Colonic mucosa (tissue), 4 donors: ENCODE data around the gene TANGO6. TPM values are rescaled to one million over a fixed set of nuclear protein-coding genes. Genes with fewer than 3 reads are reported as not detected.
"Not testable (repeated sequence)": the region's sequence is repeated elsewhere in the genome, so short reads cannot be mapped to it uniquely, and the experiment has no call there.

ENCODE experiments used
- DNase-seq: peaks from one replicate; pipeline ENCODE4 v3.0.0-alpha.2; 2020
- H3K27ac ChIP-seq: fragments of 200-600 bp; one replicate; pipeline ENCODE4 v1.8.0; 2021
- H3K27me3 ChIP-seq: fragments of 200-600 bp; one replicate; pipeline ENCODE4 v1.8.0; 2021
- H3K36me3 ChIP-seq: fragments of 200-600 bp; one replicate; pipeline ENCODE4 v1.8.0; 2021
- H3K4me1 ChIP-seq: fragments of 200-600 bp; one replicate; pipeline ENCODE4 v1.8.0; 2021; ENCODE audit warnings: mild to moderate bottlenecking
- H3K4me3 ChIP-seq: fragments of 200-600 bp; one replicate; pipeline ENCODE4 v1.8.0; 2021
- H3K9ac ChIP-seq, 2 donors: one replicate each; pipeline ENCODE4 v1.7.0; 2013; ENCODE audit warnings: control low read depth in 2 of 2, low read depth in 2 of 2, low read length in 2 of 2
- H3K9me3 ChIP-seq: fragments of 200-600 bp; one replicate; pipeline ENCODE4 v1.8.0; 2021
- intact Hi-C: fragments of 100-400 bp; cut with DNase I; formaldehyde crosslinking; loops from one replicate; pipeline ENCODE4 v1.14.1; 2022
- total RNA-seq, 2 donors: library from RNA; stranded (reverse); fragmentation: NEBNext Ultra II Directional in 1 of 2; extraction: Animal tissue kit (Norgen Biotek cat#: 25700) in 1 of 2; gene quantifications; one replicate each; pipeline ENCODE4 v1.2.1, GENCODE V29; 2021
- TF ChIP-seq, protein P1 (sequence below): fragments of 200-600 bp; IDR thresholded peaks from one replicate; pipeline ENCODE4 v1.8.0; 2022; ENCODE audit warnings: antibody characterized with exemption, mild to moderate bottlenecking
- donor health status: healthy.
- donor health status: DM: no; HTN: no; CAD: no.
- donor health status: DM: no; HTN: no; CAD: no.

TANGO6 gene
- total RNA-seq, 2 donors from 2014 or later, result 6.6 to 10.1 TPM

DNA sequence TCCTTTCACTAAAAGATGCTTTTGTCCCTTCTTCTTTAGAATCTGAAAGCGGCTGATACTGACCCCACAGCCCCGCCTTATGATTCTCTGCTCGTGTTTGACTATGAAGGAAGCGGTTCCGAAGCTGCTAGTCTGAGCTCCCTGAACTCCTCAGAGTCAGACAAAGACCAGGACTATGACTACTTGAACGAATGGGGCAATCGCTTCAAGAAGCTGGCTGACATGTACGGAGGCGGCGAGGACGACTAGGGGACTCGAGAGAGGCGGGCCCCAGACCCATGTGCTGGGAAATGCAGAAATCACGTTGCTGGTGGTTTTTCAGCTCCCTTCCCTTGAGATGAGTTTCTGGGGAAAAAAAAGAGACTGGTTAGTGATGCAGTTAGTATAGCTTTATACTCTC, 10.1 kb upstream of the TANGO6 start:
- Histone ChIP-seq H3K4me1 (no peaks in the 10 kb centered on the region), H3K9ac (no peak overlapping the region), H3K4me3 (no peak overlapping the region), H3K27ac (no peak overlapping the region), H3K9me3 (no peaks in the 10 kb centered on the region), H3K27me3 (no peaks in the 10 kb centered on the region), H3K36me3 (peaks cover 10% of the 10 kb centered on the region)
- intact Hi-C loops, result no loop called here
- DNase-seq, result no peak
- TF ChIP-seq, protein P1, sequence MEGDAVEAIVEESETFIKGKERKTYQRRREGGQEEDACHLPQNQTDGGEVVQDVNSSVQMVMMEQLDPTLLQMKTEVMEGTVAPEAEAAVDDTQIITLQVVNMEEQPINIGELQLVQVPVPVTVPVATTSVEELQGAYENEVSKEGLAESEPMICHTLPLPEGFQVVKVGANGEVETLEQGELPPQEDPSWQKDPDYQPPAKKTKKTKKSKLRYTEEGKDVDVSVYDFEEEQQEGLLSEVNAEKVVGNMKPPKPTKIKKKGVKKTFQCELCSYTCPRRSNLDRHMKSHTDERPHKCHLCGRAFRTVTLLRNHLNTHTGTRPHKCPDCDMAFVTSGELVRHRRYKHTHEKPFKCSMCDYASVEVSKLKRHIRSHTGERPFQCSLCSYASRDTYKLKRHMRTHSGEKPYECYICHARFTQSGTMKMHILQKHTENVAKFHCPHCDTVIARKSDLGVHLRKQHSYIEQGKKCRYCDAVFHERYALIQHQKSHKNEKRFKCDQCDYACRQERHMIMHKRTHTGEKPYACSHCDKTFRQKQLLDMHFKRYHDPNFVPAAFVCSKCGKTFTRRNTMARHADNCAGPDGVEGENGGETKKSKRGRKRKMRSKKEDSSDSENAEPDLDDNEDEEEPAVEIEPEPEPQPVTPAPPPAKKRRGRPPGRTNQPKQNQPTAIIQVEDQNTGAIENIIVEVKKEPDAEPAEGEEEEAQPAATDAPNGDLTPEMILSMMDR, result no peak

DNA sequence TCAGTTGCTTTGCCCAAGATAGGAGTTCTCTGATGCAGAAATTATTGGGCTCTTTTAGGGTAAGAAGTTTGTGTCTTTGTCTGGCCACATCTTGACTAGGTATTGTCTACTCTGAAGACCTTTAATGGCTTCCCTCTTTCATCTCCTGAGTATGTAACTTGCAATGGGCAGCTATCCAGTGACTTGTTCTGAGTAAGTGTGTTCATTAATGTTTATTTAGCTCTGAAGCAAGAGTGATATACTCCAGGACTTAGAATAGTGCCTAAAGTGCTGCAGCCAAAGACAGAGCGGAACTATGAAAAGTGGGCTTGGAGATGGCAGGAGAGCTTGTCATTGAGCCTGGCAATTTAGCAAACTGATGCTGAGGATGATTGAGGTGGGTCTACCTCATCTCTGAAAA, 8.8 kb upstream of the TANGO6 start:
- H3K27me3 ChIP-seq, result no peaks in the 10 kb centered on the region
- H3K27ac ChIP-seq, result no peak overlapping the region
- intact Hi-C loops, result no loop called here
- H3K36me3 ChIP-seq, result peaks cover 5% of the 10 kb centered on the region
- no peak for DNase-seq
- no peaks in the 10 kb centered on the region for H3K4me1 ChIP-seq
- no peak overlapping the region for H3K9ac ChIP-seq
- TF ChIP-seq, protein P1, result no peak
- no peak overlapping the region for H3K4me3 ChIP-seq
- no peaks in the 10 kb centered on the region for H3K9me3 ChIP-seq

DNA sequence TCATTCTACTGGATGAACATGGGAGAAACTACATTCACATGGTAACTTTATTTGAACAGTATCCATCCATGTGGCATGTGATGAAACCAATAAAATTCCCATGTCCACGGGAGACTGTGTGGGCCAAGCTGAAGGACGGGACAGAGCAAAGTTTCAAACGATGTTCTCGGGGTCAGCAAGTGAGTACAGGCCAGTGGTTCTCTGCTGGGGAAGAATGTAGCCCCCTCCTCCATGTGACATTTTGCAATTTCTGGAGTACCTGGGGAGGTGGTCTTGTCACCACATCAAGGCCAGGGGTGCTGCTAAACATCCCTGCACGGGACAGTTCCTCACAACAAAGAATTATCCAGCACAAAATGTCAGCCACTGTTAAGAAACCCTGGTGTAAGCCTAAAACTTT, 7.4 kb upstream of the TANGO6 start:
- H3K27ac ChIP-seq, result no peak overlapping the region
- no peak overlapping the region for H3K4me3 ChIP-seq
- H3K36me3 ChIP-seq, result peaks cover 5% of the 10 kb centered on the region
- intact Hi-C loops, result no loop called here
- H3K4me1 ChIP-seq, result no peaks in the 10 kb centered on the region
- no peak for DNase-seq
- TF ChIP-seq, protein P1, result no peak
- no peaks in the 10 kb centered on the region for H3K27me3 ChIP-seq
- H3K9ac ChIP-seq, result no peak overlapping the region
- no peaks in the 10 kb centered on the region for H3K9me3 ChIP-seq

DNA sequence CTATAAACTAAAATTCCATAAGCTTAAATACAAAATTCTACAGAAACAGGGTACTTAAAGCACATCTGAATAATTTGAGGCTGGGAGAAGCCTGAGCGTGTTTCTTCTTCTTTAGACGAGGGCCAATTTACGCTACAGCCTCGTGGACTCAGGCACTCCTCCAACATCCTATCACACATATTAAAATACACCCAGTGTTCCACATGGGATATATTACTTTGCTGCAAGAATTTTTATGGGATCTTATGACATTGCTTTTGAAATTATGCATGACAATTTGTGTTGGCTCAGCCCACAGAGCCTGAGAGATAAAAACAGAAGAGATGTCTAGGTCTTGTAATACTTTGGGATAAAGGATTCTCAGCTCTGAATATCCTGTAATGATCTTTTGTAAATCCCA, 3.5 kb upstream of the TANGO6 start:
- Histone ChIP-seq H3K4me3 (no peak overlapping the region), H3K9ac (no peak overlapping the region), H3K36me3 (no peaks in the 10 kb centered on the region), H3K4me1 (no peaks in the 10 kb centered on the region), H3K9me3 (no peaks in the 10 kb centered on the region), H3K27me3 (no peaks in the 10 kb centered on the region), H3K27ac (no peak overlapping the region)
- DNase-seq, result no peak
- intact Hi-C loops, result loop anchor here (10.0 kb wide), 1 partner anchor 135 kb away; no protein-coding TSS in a partner anchor
- TF ChIP-seq, protein P1, result no peak

DNA sequence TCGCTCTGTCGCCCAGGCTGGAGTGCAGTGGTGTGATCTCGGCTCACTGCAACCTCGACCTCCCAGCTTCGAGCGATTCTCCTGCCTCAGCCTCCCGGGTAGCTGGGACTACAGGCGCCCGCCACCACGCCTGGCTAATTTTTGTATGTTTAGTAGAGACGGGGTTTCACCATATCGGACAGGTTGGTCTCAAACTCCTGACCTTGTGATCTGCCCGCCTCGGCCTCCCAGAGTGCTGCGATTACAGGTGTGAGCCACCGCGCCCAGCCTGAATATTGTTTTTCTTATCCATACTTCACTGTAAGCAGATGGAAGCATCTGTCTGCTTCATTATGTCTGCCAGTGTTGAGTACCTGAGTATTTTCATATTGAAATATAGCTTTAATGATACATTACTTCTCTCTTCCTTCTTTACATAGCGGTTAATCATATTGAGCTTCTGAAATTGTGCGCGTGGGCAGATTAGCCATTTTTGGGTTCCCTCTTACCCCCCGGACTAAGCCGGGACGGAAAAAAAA, 308 bp upstream of the TANGO6 start:
- not testable (repeated sequence) for H3K4me1 ChIP-seq, H3K9me3 ChIP-seq, DNase-seq, H3K27me3 ChIP-seq, H3K36me3 ChIP-seq
- Histone ChIP-seq H3K4me3 (peak overlapping the region; percentile 84), H3K27ac (peak overlapping the region; percentile 54), H3K9ac (peak overlapping the region; percentile 66 to 86)
- intact Hi-C loops, result loop anchor here (10.0 kb wide), 1 partner anchor 138 kb away; no protein-coding TSS in a partner anchor

DNA sequence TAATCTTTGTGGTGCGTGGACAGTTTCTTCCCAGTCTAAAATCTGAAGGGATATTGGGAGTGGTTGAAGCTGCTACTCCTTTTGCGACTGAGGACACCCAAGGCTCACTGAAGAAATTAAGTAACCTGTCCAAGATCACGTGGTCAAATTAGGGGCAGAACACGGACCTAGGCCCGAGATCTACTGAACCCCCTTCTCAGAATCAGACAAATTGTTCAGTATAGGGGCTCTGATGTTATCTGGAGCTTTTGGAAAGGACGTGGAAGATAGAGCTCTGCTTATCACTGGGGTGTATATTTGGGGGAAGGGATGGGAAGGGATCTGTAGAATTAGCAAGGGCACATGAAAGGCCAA, 857 bp downstream of the TANGO6 start:
- Histone ChIP-seq H3K27ac (no peak overlapping the region), H3K27me3 (no peaks in the 10 kb centered on the region), H3K9ac (peak overlapping the region; percentile 66 to 86), H3K9me3 (no peaks in the 10 kb centered on the region), H3K36me3 (no peaks in the 10 kb centered on the region), H3K4me3 (peak overlapping the region; percentile 84), H3K4me1 (no peaks in the 10 kb centered on the region)
- intact Hi-C loops, result loop anchor here (10.0 kb wide), 1 partner anchor 139 kb away; no protein-coding TSS in a partner anchor
- TF ChIP-seq, protein P1, result no peak
- no peak for DNase-seq
